ENCODE results near the gene FCN2. TPM values are rescaled to one million over a fixed set of nuclear protein-coding genes. Genes with fewer than 3 reads are reported as not detected.

The FCN2 gene
- polyA plus RNA-seq, 2 of the 4 experiments (the other 2 are of a cell fraction): not detected

DNA sequence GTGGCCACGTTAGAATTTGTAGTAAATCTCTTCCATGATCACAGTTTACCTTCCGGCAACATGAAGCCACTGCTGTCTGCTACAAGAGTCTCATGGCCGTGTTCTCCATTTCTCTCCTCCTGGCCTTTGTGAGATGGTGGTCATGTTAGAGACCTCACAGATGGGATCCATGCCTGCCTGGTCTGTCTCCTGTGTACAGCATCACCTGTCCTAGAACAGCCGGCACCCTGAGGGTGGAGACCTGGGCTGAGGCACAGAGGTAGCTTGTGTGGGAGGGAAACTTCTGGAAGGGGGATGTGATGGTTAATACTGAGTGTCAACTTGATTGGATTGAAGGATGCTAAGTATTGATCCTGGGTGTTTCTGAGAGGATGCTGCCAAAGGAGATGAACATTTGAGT, 3.1 kb upstream of the FCN2 start:
- POLR2A ChIA-PET: no interaction called here
- Histone ChIP-seq H3K4me3 (no peak overlapping the region), H3K27ac (no peak overlapping the region), H3K4me1 (no peaks in the 10 kb centered on the region), H3K4me2 (no peak overlapping the region), H3K9me3 (no peaks in the 10 kb centered on the region)
- WGBS (ENCODE audit: missing lambda C conversion rate): 42% methylated on average over 4 of the region's 4 CpGs
- ATAC-seq: no peak
- CTCF ChIA-PET: interaction anchor here (1.6 kb wide), 1 partner anchor 11 kb away, joined by 5 read pairs; no protein-coding TSS in a partner anchor
- no peak for FAIRE-seq
- TF ChIP-seq TFCP2L1 (CRISPR knock-in tag; IDR thresholded peaks at IDR 0.05) (no peak), KDM1A (IDR thresholded peaks at IDR 0.05; ENCODE audit: low read depth) (no peak), ZNF302 (CRISPR knock-in tag; IDR thresholded peaks at IDR 0.05) (no peak), ESRRA (IDR thresholded peaks at IDR 0.05; ENCODE audit: borderline replicate concordance, low read length) (no peak), RARB (CRISPR knock-in tag; IDR thresholded peaks at IDR 0.05) (no peak), BHLHE40 (IDR thresholded peaks at IDR 0.05; ENCODE audit: low read depth, low read length) (no peak), HOXA7 (CRISPR knock-in tag; IDR thresholded peaks at IDR 0.05) (no peak), E2F6 (IDR thresholded peaks at IDR 0.05; ENCODE audit: borderline replicate concordance, low read depth) (no peak), GATA3 (IDR thresholded peaks at IDR 0.05; ENCODE audit: borderline replicate concordance) (no peak), NR3C1 (IDR thresholded peaks at IDR 0.05) (no peak), SREBF2 (IDR thresholded peaks at IDR 0.05) (no peak)
- TF ChIP-seq, protein P1, sequence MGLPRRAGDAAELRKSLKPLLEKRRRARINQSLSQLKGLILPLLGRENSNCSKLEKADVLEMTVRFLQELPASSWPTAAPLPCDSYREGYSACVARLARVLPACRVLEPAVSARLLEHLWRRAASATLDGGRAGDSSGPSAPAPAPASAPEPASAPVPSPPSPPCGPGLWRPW (IDR thresholded peaks at IDR 0.05): no peak
- DNase-seq (ENCODE audit: low read depth in 1 of 2, low spot score in 1 of 2): no peak

GRCh38 chr9:134879664-134880483, 736 bp upstream of the FCN2 start:
- ChIA-PET POLR2A (no interaction called here), CTCF (interaction anchor here (1.4 kb wide), 1 partner anchor 9 kb away, joined by 4 read pairs; no protein-coding TSS in a partner anchor)
- WGBS (ENCODE audit: missing lambda C conversion rate): 52% methylated on average over 13 of the region's 13 CpGs
- no peak overlapping the region for H3K4me3 ChIP-seq
- DNase-seq (ENCODE audit: low read depth in 1 of 2, low spot score in 1 of 2) (no peak), FAIRE-seq (no peak), ATAC-seq (no peak)
- no peaks in the 10 kb centered on the region for H3K9me3 ChIP-seq
- no peaks in the 10 kb centered on the region for H3K4me1 ChIP-seq
- H3K27ac ChIP-seq: no peak overlapping the region
- H3K4me2 ChIP-seq: no peak overlapping the region
- TF ChIP-seq HOXB13 (CRISPR knock-in tag; IDR thresholded peaks at IDR 0.05; ENCODE audit: low read depth) (no peak), HDAC2 (IDR thresholded peaks at IDR 0.05) (no peak), FOXS1 (CRISPR knock-in tag; IDR thresholded peaks at IDR 0.05) (no peak), CBX2 (IDR thresholded peaks at IDR 0.05; ENCODE audit: borderline replicate concordance, low read depth) (no peak), ATOH8 (CRISPR knock-in tag; IDR thresholded peaks at IDR 0.05; ENCODE audit: low read depth) (no peak), ELK1 (IDR thresholded peaks at IDR 0.05; ENCODE audit: low read depth, low read length) (no peak), CHD2 (IDR thresholded peaks at IDR 0.05; ENCODE audit: low read length, partially characterized antibody) (no peak), CBX8 (IDR thresholded peaks at IDR 0.05) (no peak), EHF (CRISPR knock-in tag; IDR thresholded peaks at IDR 0.05) (no peak), NPAS2 (CRISPR knock-in tag; IDR thresholded peaks at IDR 0.05; ENCODE audit: borderline replicate concordance) (no peak), POLR2AphosphoS2 (conservative IDR thresholded peaks at IDR 0.05; ENCODE audit: low read length) (no peak), GATA3 (IDR thresholded peaks at IDR 0.05; ENCODE audit: borderline replicate concordance) (no peak), MYC (IDR thresholded peaks at IDR 0.05; ENCODE audit: borderline replicate concordance, low read length) (no peak), ZC3H11A (IDR thresholded peaks at IDR 0.05) (no peak), BCL3 (IDR thresholded peaks at IDR 0.05) (no peak)

Data from A549 (cell line).